Hematopoietic multipotent progenitor cell treated with erythropoietin and hydrocortisone succinate and interleukin-3 and kit ligand, for 17 days (in vitro differentiated cells): ENCODE measurements around the gene STX18.
"Not testable (repeated sequence)": the region's sequence is repeated elsewhere in the genome, so short reads cannot be mapped to it uniquely, and the experiment has no call there.

Experiments used
- DNase-seq: peaks from one replicate; pipeline ENCODE4 v3.0.0-alpha.2; 2015; ENCODE audit warnings: low spot score

STX18 gene

GRCh38 chr4:4554234-4554633, 12.4 kb upstream of the STX18 start:
- no peak for DNase-seq

GRCh38 chr4:4552042-4552441, 10.2 kb upstream of the STX18 start:
- DNase-seq = not testable (repeated sequence)

GRCh38 chr4:4550161-4550560, 8.3 kb upstream of the STX18 start:
- DNase-seq = not testable (repeated sequence)

- DNase-seq = no peak
Measured at GRCh38 chr4:4549534-4549933, 7.7 kb upstream of the STX18 start.

- DNase-seq = no peak
Measured at GRCh38 chr4:4542774-4543485, 1.1 kb upstream of the STX18 start.

GRCh38 chr4:4541040-4541631, 712 bp downstream of the STX18 start:
- DNase-seq = peak; percentile 63

- DNase-seq = peak; percentile 54
Measured at GRCh38 chr4:4539481-4539880, 2.4 kb downstream of the STX18 start.

- DNase-seq = no peak
Measured at GRCh38 chr4:4535590-4535989, 6.3 kb downstream of the STX18 start.

- no peak for DNase-seq
Measured at GRCh38 chr4:4534515-4535145, 7.2 kb downstream of the STX18 start.

- DNase-seq = peak; percentile 35
Measured at GRCh38 chr4:4533461-4534169, 8.2 kb downstream of the STX18 start.

GRCh38 chr4:4532371-4533154, 9.3 kb downstream of the STX18 start:
- DNase-seq = peak; percentile 74

- DNase-seq = no peak
Measured at GRCh38 chr4:4529392-4529791, 12.5 kb downstream of the STX18 start.

GRCh38 chr4:4526401-4526800, 15.4 kb downstream of the STX18 start:
- DNase-seq = no peak

GRCh38 chr4:4524364-4524763, 17.5 kb downstream of the STX18 start:
- DNase-seq = peak; percentile 45

- DNase-seq = no peak
Measured at GRCh38 chr4:4521731-4522130, 20.1 kb downstream of the STX18 start.

GRCh38 chr4:4521136-4521535, 20.7 kb downstream of the STX18 start:
- no peak for DNase-seq

- DNase-seq = peak; percentile 31
Measured at GRCh38 chr4:4519297-4519894, 22.5 kb downstream of the STX18 start.

- no peak for DNase-seq
Measured at GRCh38 chr4:4518747-4519146, 23.1 kb downstream of the STX18 start.

GRCh38 chr4:4514786-4515185, 27.1 kb downstream of the STX18 start:
- no peak for DNase-seq

- DNase-seq = no peak
Measured at GRCh38 chr4:4512282-4512681, 29.6 kb downstream of the STX18 start.

- DNase-seq = not testable (repeated sequence)
Measured at GRCh38 chr4:4510641-4511040, 31.2 kb downstream of the STX18 start.

GRCh38 chr4:4509521-4509920, 32.3 kb downstream of the STX18 start:
- no peak for DNase-seq
